KOPT-K1 (cell line): ENCODE measurements around the gene ERGIC1.

Experiments
- H3K27ac ChIP-seq: fragments of 200-600 bp; sonication (generic); 2 replicates; pipeline ENCODE4 v1.5.1; 2016; ENCODE audit warnings: antibody characterized with exemption, mild to moderate bottlenecking, low read depth, low read length; ENCODE audit not compliant: poor library complexity, severe bottlenecking
- H3K36me3 ChIP-seq: fragments of 200-600 bp; sonication (generic); 2 replicates; pipeline ENCODE4 v1.5.1; 2017; ENCODE audit warnings: antibody characterized with exemption, mild to moderate bottlenecking, low read length, moderate library complexity; ENCODE audit not compliant: insufficient read depth
- H3K9me3 ChIP-seq: fragments of 200-600 bp; sonication (generic); 2 replicates; pipeline ENCODE4 v1.5.1; 2017; ENCODE audit warnings: antibody characterized with exemption, low read length, mild to moderate bottlenecking; ENCODE audit not compliant: insufficient read depth, poor library complexity, severe bottlenecking

ERGIC1 gene

GRCh38 chr5:172795318-172795977 is 38.6 kb upstream of the ERGIC1 start:
- no peaks in the 10 kb centered on the region for H3K36me3 ChIP-seq
- peak overlapping the region; percentile 66 for H3K27ac ChIP-seq
- no peaks in the 10 kb centered on the region for H3K9me3 ChIP-seq

- H3K27ac ChIP-seq, result peak overlapping the region; percentile 66
- H3K9me3 ChIP-seq, result no peaks in the 10 kb centered on the region
- no peaks in the 10 kb centered on the region for H3K36me3 ChIP-seq
These were observed 37.7 kb upstream of the ERGIC1 start for GRCh38 chr5:172796306-172796705.

DNA sequence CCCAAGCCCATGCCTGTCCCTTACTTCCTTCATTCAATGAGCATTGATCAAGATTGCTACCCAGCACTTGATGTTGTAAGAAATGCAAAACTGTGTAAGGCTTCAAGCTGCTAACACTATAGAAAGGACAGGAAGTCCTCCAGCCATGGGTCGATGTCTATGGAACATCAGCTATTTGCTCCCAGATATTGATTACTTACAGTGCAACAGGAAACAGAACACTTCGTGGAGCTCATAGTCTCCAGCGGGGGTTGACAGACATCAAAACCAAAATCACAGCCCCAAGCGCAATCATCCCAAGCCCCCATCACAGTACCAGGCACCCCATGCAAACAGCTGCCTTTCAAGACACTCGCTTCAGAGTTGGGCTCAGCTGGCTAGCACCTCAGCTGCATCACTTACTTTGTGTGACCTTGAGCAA is 36.3 kb upstream of the ERGIC1 start:
- no peaks in the 10 kb centered on the region for H3K36me3 ChIP-seq
- H3K9me3 ChIP-seq, result no peaks in the 10 kb centered on the region
- H3K27ac ChIP-seq, result peak overlapping the region; percentile 66

DNA sequence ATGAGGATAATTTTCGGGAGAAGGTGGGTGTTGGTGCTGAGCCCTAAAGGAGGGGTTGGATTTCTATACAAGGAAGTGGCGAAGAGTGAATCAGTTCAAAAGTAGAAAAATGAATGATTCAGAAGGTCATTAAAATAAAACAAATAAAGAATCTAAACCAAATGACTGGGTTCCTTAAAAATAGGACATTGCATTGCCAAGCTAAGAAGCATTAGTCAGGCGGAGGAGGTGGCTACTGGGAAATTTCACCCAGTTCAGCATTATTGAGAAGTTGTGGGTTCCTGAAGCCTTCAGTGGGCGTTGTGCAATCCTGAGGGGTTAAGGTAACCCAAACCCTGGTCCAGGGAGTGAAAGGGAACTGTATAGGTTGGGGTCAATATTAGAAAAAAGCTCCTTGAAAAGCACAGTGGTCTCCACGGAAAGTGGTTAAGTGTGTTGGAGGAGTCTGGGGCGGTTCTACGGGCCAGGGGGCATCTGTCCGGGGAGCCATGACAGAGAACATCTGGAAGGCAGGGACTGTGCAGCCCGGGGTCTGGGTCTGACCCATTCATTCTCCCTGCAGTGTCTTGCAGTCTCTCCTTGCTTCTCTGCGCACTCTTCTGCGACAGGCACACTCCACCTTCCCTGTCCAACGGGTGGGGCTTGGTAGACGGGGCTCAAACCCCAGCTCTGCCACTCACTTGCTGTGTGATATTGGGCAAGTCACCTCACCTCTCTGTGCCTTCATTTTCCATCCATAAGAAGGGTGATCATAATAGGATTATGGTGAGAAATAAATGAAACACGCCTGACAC is 35.4 kb upstream of the ERGIC1 start:
- Histone ChIP-seq H3K9me3 (no peaks in the 10 kb centered on the region), H3K27ac (peak overlapping the region; percentile 66), H3K36me3 (no peaks in the 10 kb centered on the region)

- Histone ChIP-seq H3K9me3 (no peaks in the 10 kb centered on the region), H3K36me3 (no peaks in the 10 kb centered on the region), H3K27ac (peak overlapping the region; percentile 66)
These were observed 34.6 kb upstream of the ERGIC1 start for GRCh38 chr5:172799416-172799815.

DNA sequence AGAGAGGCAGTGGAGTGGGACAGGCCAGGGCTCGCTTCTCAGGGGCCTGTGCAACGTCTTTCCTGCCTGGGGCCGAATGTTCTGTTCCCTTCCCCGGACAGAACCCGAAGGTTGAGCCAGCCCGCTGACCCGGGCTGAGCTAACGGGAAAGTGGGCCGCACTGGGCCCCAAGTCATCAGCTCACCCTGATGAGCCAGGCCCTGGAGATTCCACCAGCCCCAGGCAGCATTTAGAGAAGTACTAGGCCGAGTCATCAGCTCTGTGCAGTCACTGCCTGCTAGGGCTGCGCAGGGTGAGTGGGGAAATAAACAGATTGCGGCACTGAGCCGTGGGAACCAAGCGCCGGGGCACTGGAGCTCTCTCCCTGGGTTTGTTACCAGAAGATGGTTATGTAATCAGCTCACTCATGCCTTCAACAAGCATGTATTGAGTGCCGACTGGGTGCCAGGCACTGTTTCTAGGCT is 33.9 kb upstream of the ERGIC1 start:
- Histone ChIP-seq H3K9me3 (no peaks in the 10 kb centered on the region), H3K27ac (peak overlapping the region; percentile 66), H3K36me3 (no peaks in the 10 kb centered on the region)

- no peak overlapping the region for H3K27ac ChIP-seq
- no peaks in the 10 kb centered on the region for H3K9me3 ChIP-seq
- H3K36me3 ChIP-seq, result no peaks in the 10 kb centered on the region
These were observed 32.8 kb upstream of the ERGIC1 start for GRCh38 chr5:172801179-172801671.

- H3K9me3 ChIP-seq, result no peaks in the 10 kb centered on the region
- no peak overlapping the region for H3K27ac ChIP-seq
- no peaks in the 10 kb centered on the region for H3K36me3 ChIP-seq
These were observed 31.9 kb upstream of the ERGIC1 start for GRCh38 chr5:172802112-172802511.

GRCh38 chr5:172802567-172803176 is 31.4 kb upstream of the ERGIC1 start:
- no peaks in the 10 kb centered on the region for H3K9me3 ChIP-seq
- H3K27ac ChIP-seq, result no peak overlapping the region
- H3K36me3 ChIP-seq, result no peaks in the 10 kb centered on the region

- H3K9me3 ChIP-seq, result peaks cover 13% of the 10 kb centered on the region
- no peaks in the 10 kb centered on the region for H3K36me3 ChIP-seq
- H3K27ac ChIP-seq, result no peak overlapping the region
These were observed 28.9 kb upstream of the ERGIC1 start for GRCh38 chr5:172805018-172805683.

- Histone ChIP-seq H3K36me3 (no peaks in the 10 kb centered on the region), H3K9me3 (peaks cover 15% of the 10 kb centered on the region), H3K27ac (no peak overlapping the region)
These were observed 28.3 kb upstream of the ERGIC1 start for GRCh38 chr5:172805736-172806255.

DNA sequence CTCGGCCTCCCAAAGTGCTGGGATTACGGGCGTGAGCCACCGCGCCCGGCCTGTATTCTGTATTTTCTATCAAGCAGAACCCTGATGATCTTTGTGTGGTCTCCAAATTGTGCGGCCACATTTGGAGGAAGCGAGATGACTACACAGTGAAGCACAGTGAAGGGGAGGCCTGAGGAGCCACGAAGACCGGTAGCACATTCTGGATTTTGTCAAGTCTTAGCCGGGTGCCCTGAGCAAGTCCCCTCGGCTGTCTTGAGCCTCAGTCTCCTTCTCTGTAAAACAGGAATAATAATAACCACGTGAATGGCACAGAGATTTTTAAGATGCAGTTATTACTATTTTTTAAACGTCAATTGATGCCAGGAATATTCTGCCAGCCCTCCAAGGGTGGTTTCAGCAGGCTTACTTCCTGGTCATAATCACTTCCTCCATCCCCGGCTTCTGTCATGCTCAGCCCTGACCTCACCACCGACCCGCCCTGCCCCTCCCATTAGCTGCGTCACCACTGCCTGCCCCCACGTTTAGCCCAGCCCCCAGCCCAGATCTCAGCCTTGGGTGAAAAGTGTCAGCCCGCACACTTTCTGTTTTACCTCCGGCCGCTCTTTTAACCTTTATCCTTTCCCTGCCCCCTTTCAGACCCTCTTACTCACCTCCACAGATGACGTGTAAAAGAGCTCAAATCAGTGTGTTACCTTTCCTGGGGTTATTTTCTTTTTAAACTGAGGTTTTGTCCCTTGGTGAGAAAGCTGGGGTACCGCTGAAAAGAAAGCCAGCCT is 27.0 kb upstream of the ERGIC1 start:
- Histone ChIP-seq H3K36me3 (no peaks in the 10 kb centered on the region), H3K27ac (peak overlapping the region; percentile 60), H3K9me3 (peaks cover 15% of the 10 kb centered on the region)

GRCh38 chr5:172807766-172808311 is 26.2 kb upstream of the ERGIC1 start:
- Histone ChIP-seq H3K27ac (peak overlapping the region; percentile 60), H3K36me3 (no peaks in the 10 kb centered on the region)

GRCh38 chr5:172809774-172810173 is 24.3 kb upstream of the ERGIC1 start:
- H3K36me3 ChIP-seq, result no peaks in the 10 kb centered on the region
- H3K9me3 ChIP-seq, result peaks cover 15% of the 10 kb centered on the region
- no peak overlapping the region for H3K27ac ChIP-seq

More at GRCh38 chr5:172807766-172808311, 26.2 kb upstream of the ERGIC1 start:
- H3K9me3 ChIP-seq, result peaks cover 15% of the 10 kb centered on the region
